ENCODE data around the gene YAF2. TPM values are rescaled to one million over a fixed set of nuclear protein-coding genes. Genes with fewer than 3 reads are reported as not detected.
A peak's percentile ranks its signal among the peaks of the same experiment; 100 is the strongest.

Gene YAF2
- total and polyA plus RNA-seq, 3 donors from 2014 or later = 19.4 to 33.1 (median 26.6) TPM

DNA sequence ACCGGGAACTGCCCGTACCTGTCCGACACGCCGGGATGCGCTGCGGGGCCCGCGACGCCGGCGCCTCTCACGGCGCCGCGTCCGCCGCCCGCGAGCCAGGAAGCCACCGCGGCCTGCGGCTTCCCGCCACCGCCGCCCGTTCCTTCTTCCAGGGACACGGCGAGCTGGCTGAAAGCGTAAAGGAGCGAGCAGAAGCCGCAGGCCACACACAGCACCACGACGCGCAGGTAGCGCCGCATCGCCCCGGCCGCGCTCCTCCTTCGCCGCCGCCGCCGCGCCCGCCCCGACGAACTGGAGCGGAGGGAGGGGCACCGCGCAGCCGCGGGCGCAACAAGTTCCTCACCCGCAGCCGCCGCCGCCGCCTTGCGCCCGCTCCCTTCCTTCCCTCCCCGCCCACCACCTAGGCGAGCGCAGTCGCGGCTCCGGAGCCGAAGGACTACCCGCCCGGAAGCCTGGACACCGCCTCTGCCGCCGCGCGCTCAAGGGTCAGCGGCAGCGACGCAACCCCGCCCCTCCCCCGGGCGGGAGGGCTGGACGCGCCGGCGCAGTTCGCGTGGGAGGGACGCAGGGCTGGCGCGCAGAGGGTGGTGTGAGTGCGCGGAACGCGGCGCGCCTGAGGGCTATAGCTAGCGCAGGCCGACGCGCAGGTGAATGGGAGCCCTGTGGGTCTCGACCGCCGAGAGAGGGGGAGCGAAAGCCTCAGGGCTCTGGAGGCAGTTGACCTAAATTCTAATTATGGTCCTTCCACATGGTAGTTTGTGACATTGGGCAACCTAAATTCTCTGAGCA lies 93.4 kb downstream of the YAF2 start, which contains the start of gene GXYLT1:
TSS of gene GXYLT1 (minus strand) at position 467 of the 789 bp plus-strand sequence. CDS start at position 239, 228 bp downstream.
- intact Hi-C loops (cut with DNase I; ENCODE audit: low total_unique reads) = no loop called here
- DNase-seq = peak; percentile 92
- Histone ChIP-seq H3K4me3 (peak within 1 kb of the TSS; percentile 82 to 93), H3K36me3 (ENCODE audit: low read depth, missing control alignments) (no peaks in the 10 kb centered on the region), H3K27me3 (no peaks in the 10 kb centered on the region), H3K9me3 (no peaks in the 10 kb centered on the region), H3K4me1 (peaks cover 26% of the 10 kb centered on the region), H3K27ac (peak within 1 kb of the TSS; percentile 87 to 94)
- WGBS, 2 donors = 0 to 1% methylated on average over 53 to 92 of the region's 106 CpGs
- peak; percentile 30 for TF ChIP-seq POLR2A (IDR thresholded peaks at IDR 0.05)
- TF ChIP-seq, protein P1, sequence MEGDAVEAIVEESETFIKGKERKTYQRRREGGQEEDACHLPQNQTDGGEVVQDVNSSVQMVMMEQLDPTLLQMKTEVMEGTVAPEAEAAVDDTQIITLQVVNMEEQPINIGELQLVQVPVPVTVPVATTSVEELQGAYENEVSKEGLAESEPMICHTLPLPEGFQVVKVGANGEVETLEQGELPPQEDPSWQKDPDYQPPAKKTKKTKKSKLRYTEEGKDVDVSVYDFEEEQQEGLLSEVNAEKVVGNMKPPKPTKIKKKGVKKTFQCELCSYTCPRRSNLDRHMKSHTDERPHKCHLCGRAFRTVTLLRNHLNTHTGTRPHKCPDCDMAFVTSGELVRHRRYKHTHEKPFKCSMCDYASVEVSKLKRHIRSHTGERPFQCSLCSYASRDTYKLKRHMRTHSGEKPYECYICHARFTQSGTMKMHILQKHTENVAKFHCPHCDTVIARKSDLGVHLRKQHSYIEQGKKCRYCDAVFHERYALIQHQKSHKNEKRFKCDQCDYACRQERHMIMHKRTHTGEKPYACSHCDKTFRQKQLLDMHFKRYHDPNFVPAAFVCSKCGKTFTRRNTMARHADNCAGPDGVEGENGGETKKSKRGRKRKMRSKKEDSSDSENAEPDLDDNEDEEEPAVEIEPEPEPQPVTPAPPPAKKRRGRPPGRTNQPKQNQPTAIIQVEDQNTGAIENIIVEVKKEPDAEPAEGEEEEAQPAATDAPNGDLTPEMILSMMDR (IDR thresholded peaks at IDR 0.05) = no peak

DNA sequence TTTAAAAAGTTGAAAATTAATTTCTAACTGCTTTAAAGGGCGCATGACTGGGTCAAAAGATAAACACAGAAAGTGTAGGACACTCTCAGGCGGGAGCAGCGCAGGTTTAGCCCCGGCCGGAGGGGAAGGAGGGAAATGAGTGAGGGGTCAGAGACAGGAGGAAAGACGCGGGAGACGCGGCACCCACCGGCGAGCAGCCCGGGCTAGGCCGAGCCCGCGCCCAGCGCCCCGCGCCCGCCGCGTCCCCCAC lies 94.0 kb downstream of the YAF2 start:
- DNase-seq = peak; percentile 50
- TF ChIP-seq, protein P1 (IDR thresholded peaks at IDR 0.05) = no peak
- no peak for TF ChIP-seq POLR2A (IDR thresholded peaks at IDR 0.05)
- WGBS, 2 donors = 0% methylated on average over 10 to 21 of the region's 21 CpGs
- Histone ChIP-seq H3K4me1 (peaks cover 26% of the 10 kb centered on the region), H3K36me3 (ENCODE audit: low read depth, missing control alignments) (no peaks in the 10 kb centered on the region), H3K27ac (peak overlapping the region; percentile 87 to 94), H3K27me3 (no peaks in the 10 kb centered on the region), H3K9me3 (no peaks in the 10 kb centered on the region), H3K4me3 (peak overlapping the region; percentile 82 to 93)
- intact Hi-C loops (cut with DNase I; ENCODE audit: low total_unique reads) = no loop called here

DNA sequence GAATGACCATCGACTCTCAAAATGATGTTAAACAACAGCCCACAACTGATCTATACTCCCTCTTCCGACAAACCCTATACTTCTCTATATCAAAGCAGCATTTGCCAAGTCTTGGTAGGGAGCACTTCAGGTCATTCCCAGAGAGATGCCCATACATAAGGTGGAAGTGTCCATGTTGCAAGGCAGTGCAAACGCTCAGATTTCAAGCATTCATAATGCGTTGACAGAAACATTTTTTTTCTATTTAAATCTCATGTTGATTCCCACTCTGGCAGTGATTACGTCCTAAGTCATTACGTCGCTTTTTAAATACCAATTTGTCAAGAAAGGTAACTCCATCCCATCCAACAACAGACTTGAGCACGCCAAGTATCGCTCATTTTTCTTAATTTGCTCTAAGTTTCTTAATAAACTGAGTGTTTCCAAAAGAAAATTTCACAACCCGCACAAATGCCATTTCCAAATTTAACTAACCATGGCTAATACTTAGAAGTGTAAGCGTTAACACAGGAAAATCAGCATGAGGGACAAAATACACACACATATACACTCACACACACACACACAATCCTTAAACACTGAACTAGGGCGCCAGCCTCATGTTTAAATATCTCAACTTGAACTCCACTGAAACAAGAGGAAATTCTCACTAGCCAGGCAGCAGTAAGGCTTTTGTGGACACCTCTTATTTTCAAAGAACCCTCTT lies 94.4 kb downstream of the YAF2 start:
- intact Hi-C loops (cut with DNase I; ENCODE audit: low total_unique reads) = no loop called here
- no peak for DNase-seq
- H3K4me3 ChIP-seq = peak overlapping the region; percentile 82 to 93
- H3K36me3 ChIP-seq (ENCODE audit: low read depth, missing control alignments) = no peaks in the 10 kb centered on the region
- no peak for TF ChIP-seq POLR2A (IDR thresholded peaks at IDR 0.05)
- TF ChIP-seq, protein P1 (IDR thresholded peaks at IDR 0.05) = no peak
- H3K9me3 ChIP-seq = no peaks in the 10 kb centered on the region
- no peaks in the 10 kb centered on the region for H3K27me3 ChIP-seq
- WGBS, 2 donors = 13 to 15% methylated on average over 12 of the region's 12 CpGs
- peak overlapping the region; percentile 87 to 94 for H3K27ac ChIP-seq
- H3K4me1 ChIP-seq = peaks cover 30% of the 10 kb centered on the region

DNA sequence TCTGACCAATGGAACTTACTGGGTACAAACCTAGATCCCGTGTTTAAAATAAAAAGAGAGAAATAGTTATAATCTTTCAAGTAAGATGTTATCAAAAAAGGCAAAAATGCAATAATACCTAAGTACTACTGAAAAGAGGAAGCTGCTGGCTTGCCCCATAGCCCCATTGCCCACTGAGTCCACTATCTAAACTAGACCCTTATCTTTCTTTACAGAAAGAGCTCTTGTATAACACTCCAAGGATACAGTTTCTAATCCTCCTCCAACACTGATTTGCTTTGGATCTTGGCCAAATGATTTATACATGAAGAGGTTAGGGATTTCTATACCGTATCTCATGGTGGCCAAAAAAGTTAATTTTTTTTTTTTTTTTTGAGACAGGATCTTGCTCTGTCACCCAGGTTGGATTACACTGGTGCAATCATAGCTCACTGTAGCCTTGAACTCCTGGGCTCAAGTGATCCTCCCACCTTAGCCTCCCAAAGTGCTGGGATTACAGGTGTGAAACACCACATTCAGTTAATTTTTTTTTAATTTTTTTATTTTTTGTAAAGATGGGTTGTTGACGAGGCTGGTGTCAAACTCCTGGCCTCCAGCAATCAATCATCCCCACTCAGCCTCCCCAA lies 96.0 kb downstream of the YAF2 start:
- intact Hi-C loops (cut with DNase I; ENCODE audit: low total_unique reads) = no loop called here
- H3K27me3 ChIP-seq = no peaks in the 10 kb centered on the region
- 57 to 63% methylated on average over 3 of the region's 3 CpGs for WGBS, 2 donors

More for the DNA sequence above, 96.0 kb downstream of the YAF2 start:
- DNase-seq = no peak
- H3K9me3 ChIP-seq = no peaks in the 10 kb centered on the region
- H3K4me1 ChIP-seq = peaks cover 30% of the 10 kb centered on the region
- peak overlapping the region in 1 of 2 donors; percentile 17 for H3K27ac ChIP-seq
- no peak for TF ChIP-seq POLR2A (IDR thresholded peaks at IDR 0.05)
- TF ChIP-seq, protein P1 (IDR thresholded peaks at IDR 0.05) = no peak
- H3K4me3 ChIP-seq = no peak overlapping the region
- no peaks in the 10 kb centered on the region for H3K36me3 ChIP-seq (ENCODE audit: low read depth, missing control alignments)
